AG04450 (cell line): ENCODE data around the gene CSAG1. TPM values are rescaled to one million over a fixed set of nuclear protein-coding genes. Genes with fewer than 3 reads are reported as not detected.
"Not testable (repeated sequence)": the region's sequence is repeated elsewhere in the genome, so short reads cannot be mapped to it uniquely, and the experiment has no call there.

Experiments
- CTCF ChIA-PET: fragments of 300-600, 350-600 bp; formaldehyde crosslinking; extraction: SDS; loops from one replicate; lab custom pipeline; 2022; ENCODE audit warnings: antibody characterized with exemption, inconsistent platforms; lab: Charles Lee
- POLR2A ChIA-PET: fragments of 350-600 bp; formaldehyde crosslinking; extraction: SDS; loops from one replicate; lab custom pipeline; 2021; ENCODE audit warnings: antibody characterized with exemption, inconsistent platforms; lab: Yijun Ruan, JAX
- DNase-seq: peaks from one replicate; pipeline ENCODE4 v3.0.0-alpha.2; 2011; ENCODE audit warnings: low read depth, low spot score
- H3K27ac ChIP-seq: one replicate; pipeline ENCODE4 v1.5.1; 2012; ENCODE audit warnings: low read depth, low read length, control low read depth
- H3K27me3 ChIP-seq: one replicate; pipeline ENCODE4 v1.6.0; 2012; ENCODE audit warnings: low read length; ENCODE audit not compliant: control insufficient read depth, insufficient read depth
- H3K4me3 ChIP-seq: 2 replicates; pipeline ENCODE4 v1.5.1; 2011; ENCODE audit warnings: mild to moderate bottlenecking, low read depth, low read length, control low read depth
- H3K9me3 ChIP-seq: 2 replicates; pipeline ENCODE4 v1.5.1; 2012; ENCODE audit warnings: low read length; ENCODE audit not compliant: control insufficient read depth, insufficient read depth
- polyA minus RNA-seq: library from RNA; depleted of rRNA, polyadenylated mRNA; stranded (reverse); fragments of >200 nt; gene quantifications from 2 replicates; pipeline ENCODE4 v1.2.3, GENCODE V29; 2011; rRNA and poly(A)+ RNA removed
- polyA plus RNA-seq: library from polyadenylated mRNA; depleted of rRNA; stranded (reverse); fragments of >200 nt; gene quantifications from 2 replicates; pipeline ENCODE4 v1.2.3, GENCODE V29; 2011; rRNA removed
- TF ChIP-seq, protein P1 (sequence below): IDR thresholded peaks from 2 replicates; pipeline ENCODE4 v1.5.1; 2011; ENCODE audit warnings: low read depth, low read length, control low read depth, inconsistent platforms

CSAG1 gene, protein sequence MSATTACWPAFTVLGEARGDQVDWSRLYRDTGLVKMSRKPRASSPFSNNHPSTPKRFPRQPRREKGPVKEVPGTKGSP
- polyA plus RNA-seq (not detected in 2 replicates), polyA minus RNA-seq (not detected in 2 replicates)

GRCh38 chrX:152733261-152733975, at the start of gene CSAG1, which contains the start of gene MAGEA12:
TSS of gene CSAG1 (minus strand) at chrX:152733721. CDS start at chrX:152732460, 1,261 bp downstream.
TSS of gene MAGEA12 (plus strand) at chrX:152733757. CDS start at chrX:152736162, 2,405 bp downstream.
- ChIA-PET POLR2A (no interaction called here), CTCF (no interaction called here)

GRCh38 chrX:152769549-152770289, 36.2 kb upstream of the CSAG1 start, which contains the start of gene MAGEA6:
TSS of gene MAGEA6 (minus strand) at chrX:152769689. CDS start at chrX:152767650, 2,039 bp downstream.
- H3K27me3 ChIP-seq, H3K27ac ChIP-seq, H3K4me3 ChIP-seq, CTCF ChIA-PET, DNase-seq, POLR2A ChIA-PET, H3K9me3 ChIP-seq: not testable (repeated sequence)

More at GRCh38 chrX:152733261-152733975, at the start of gene CSAG1, which contains the start of gene MAGEA12:
- DNase-seq = no peak
- H3K27me3 ChIP-seq = no peaks in the 10 kb centered on the region
- H3K4me3 ChIP-seq = no peak within 1 kb of the TSS
- TF ChIP-seq, protein P1, sequence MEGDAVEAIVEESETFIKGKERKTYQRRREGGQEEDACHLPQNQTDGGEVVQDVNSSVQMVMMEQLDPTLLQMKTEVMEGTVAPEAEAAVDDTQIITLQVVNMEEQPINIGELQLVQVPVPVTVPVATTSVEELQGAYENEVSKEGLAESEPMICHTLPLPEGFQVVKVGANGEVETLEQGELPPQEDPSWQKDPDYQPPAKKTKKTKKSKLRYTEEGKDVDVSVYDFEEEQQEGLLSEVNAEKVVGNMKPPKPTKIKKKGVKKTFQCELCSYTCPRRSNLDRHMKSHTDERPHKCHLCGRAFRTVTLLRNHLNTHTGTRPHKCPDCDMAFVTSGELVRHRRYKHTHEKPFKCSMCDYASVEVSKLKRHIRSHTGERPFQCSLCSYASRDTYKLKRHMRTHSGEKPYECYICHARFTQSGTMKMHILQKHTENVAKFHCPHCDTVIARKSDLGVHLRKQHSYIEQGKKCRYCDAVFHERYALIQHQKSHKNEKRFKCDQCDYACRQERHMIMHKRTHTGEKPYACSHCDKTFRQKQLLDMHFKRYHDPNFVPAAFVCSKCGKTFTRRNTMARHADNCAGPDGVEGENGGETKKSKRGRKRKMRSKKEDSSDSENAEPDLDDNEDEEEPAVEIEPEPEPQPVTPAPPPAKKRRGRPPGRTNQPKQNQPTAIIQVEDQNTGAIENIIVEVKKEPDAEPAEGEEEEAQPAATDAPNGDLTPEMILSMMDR = no peak
- no peak within 1 kb of the TSS for H3K27ac ChIP-seq
- H3K9me3 ChIP-seq = no peaks in the 10 kb centered on the region

DNA sequence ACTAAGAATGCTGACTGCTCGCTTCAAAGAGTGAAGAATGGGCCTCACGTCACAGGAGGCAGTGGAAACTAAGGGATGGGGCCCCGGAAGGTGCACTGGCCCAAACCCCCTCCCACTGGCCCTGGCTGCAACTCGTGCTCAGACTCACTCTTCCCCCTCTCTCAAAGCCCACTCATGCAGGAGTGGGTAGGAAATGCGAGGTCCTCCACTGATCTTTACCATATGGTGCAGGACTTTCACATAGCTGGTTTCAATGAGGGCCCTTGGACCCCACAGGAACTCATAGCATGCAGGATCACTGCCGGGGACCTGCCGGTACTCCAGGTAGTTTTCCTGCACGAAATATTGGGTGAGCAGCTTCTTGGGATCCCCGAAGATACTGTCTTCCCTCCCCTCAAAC, 33.0 kb upstream of the CSAG1 start:
- DNase-seq, H3K4me3 ChIP-seq, H3K9me3 ChIP-seq, H3K27ac ChIP-seq, H3K27me3 ChIP-seq, CTCF ChIA-PET, POLR2A ChIA-PET: not testable (repeated sequence)

- not testable (repeated sequence) for DNase-seq
Observed at GRCh38 chrX:152761582-152761981, 28.1 kb upstream of the CSAG1 start.

DNA sequence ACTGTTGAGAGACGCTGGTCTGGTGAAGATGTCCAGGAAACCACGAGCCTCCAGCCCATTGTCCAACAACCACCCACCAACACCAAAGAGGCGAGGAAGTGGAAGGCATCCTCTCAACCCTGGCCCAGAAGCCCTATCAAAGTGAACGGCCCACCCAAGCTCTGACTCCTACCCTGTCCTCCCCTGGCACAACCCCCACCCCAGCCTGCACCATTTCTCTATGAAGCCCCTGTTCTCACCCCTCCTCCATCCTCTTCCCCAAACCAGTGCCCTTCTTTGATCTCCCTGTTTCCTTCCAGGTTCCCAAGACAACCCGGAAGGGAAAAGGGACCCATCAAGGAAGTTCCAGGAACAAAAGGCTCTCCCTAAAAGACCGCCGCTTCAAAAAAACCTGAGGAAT, 26.0 kb upstream of the CSAG1 start:
- DNase-seq, POLR2A ChIA-PET, H3K9me3 ChIP-seq, H3K27me3 ChIP-seq, H3K4me3 ChIP-seq, CTCF ChIA-PET, H3K27ac ChIP-seq: not testable (repeated sequence)

More at GRCh38 chrX:152761582-152761981, 28.1 kb upstream of the CSAG1 start:
- POLR2A ChIA-PET, H3K27me3 ChIP-seq, CTCF ChIA-PET, H3K27ac ChIP-seq, H3K9me3 ChIP-seq, H3K4me3 ChIP-seq: not testable (repeated sequence)

DNA sequence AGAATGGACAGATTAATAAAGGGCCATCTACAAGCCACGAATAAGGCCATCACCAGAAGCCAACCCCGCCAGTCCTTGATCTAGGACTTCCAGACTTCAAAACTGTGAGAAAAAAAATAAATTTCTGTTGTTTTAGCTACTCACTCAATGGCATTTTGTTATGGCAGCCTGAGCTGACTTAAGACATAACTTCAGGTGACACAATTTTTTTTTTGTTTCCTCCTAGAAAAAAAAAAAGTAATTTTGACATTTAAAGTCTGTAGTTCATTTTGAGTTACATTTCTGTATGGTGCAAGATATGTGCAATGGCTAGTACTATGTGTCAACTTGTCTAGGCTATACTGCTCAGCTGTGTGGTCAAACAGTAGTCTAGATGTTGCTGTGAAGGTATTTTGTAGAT, 25.4 kb upstream of the CSAG1 start, which contains the start of gene CSAG3:
Gene CSAG3, plus strand, starts transcription at position 301 of the 400 bp plus-strand sequence.
- H3K27ac ChIP-seq, CTCF ChIA-PET, H3K9me3 ChIP-seq, POLR2A ChIA-PET, H3K4me3 ChIP-seq, H3K27me3 ChIP-seq, DNase-seq: not testable (repeated sequence)

GRCh38 chrX:152754871-152755270, 21.4 kb upstream of the CSAG1 start:
- H3K27me3 ChIP-seq, H3K9me3 ChIP-seq, POLR2A ChIA-PET, DNase-seq, H3K4me3 ChIP-seq, CTCF ChIA-PET, H3K27ac ChIP-seq: not testable (repeated sequence)

DNA sequence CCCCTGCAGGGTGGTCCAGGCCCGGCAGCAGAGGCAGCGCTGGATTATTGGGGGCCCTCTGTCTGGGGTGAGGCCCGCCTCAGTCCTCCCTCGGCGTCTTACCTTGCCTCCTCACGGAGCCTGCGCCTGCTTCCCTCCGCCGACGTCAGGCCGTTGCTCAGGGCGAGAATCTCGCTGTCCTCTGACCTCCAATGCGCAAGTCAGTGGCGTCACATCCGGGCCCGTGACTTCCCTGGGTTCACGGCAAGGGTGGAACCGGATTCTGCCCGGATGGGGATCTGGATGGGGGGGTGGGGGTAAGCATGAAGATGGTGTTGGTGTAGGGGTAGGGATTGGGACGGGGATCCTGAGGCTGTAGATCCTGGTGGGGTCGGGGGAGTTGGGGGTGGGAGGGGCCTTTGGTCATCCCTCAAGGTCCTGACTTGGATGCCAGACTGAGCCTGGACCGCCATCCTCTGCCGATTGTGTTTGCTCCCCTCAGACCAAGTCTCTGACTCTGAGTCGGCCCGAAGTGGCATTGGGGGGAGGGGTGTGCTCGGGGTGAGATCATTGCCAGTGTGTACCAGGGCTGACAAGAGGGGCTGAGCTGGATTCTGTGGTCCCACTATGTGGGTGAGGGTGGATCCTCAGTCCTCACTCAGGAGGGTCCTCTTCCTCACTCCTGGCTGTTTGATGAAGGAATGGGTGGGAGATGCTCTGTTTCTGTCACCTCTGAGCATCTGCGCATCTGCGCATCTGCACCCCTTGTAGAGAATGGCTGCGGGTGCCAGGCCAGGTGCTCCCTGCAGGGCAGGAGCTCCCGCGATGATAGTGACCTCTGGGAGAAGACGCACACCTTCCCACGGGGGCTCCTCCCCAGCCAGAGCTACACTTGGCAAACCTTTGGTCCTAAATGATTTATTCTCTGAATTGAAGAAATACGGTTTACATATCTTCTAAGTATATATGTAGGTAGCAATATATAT, 20.4 kb upstream of the CSAG1 start, which contains the start of gene MAGEA2:
Gene MAGEA2, minus strand, starts transcription at position 157 of the 965 bp plus-strand sequence. CDS start 2,479 bp downstream, outside the sequence.
- H3K9me3 ChIP-seq, H3K27ac ChIP-seq, H3K27me3 ChIP-seq, POLR2A ChIA-PET, H3K4me3 ChIP-seq, CTCF ChIA-PET, DNase-seq: not testable (repeated sequence)
